Panc1 (cell line): Measurements from ENCODE around the gene PIAS4. TPM values are rescaled to one million over a fixed set of nuclear protein-coding genes. Genes with fewer than 3 reads are reported as not detected.

Experiments used
- ATAC-seq: fragments of 200-7000 bp; cut with Tn5 transposase; 2 replicates; pipeline ENCODE4 v1.9.1; 2020; ENCODE audit warnings: mild to moderate bottlenecking, moderate library complexity
- BruUV-seq: library from RNA; stranded (reverse); fragments of 400-500 nt; replicated peaks from 2 replicates; lab custom pipeline; 2021; lab: Mats Ljungman, UMichigan
- CTCF ChIA-PET: fragments of 300-600 bp; sonication (Branson Sonifier 250); formaldehyde crosslinking; loops from one replicate; lab custom pipeline; 2022; ENCODE audit warnings: antibody characterized with exemption; lab: Charles Lee
- POLR2A ChIA-PET: fragments of 300-600 bp; sonication (Branson Sonifier 250); formaldehyde crosslinking; loops from one replicate; lab custom pipeline; 2022; ENCODE audit warnings: antibody characterized with exemption; lab: Charles Lee
- DNase-seq: peaks from one replicate; pipeline ENCODE4 v3.0.0-alpha.2; 2010; ENCODE audit warnings: low read depth, low spot score
- H3K27ac ChIP-seq: 2 replicates; pipeline ENCODE4 v1.5.1; 2011; ENCODE audit warnings: mild to moderate bottlenecking, low read length, inconsistent platforms
- H3K27me3 ChIP-seq: fragments of 200-500 bp; sonication (Bioruptor generic); 2 replicates; pipeline ENCODE4 v1.6.0; 2014; ENCODE audit warnings: low read length, inconsistent platforms; ENCODE audit not compliant: control insufficient read depth, insufficient read depth
- H3K36me3 ChIP-seq: fragments of 200-500 bp; sonication (Bioruptor generic); 2 replicates; pipeline ENCODE4 v1.5.1; 2014; ENCODE audit warnings: inconsistent platforms, mild to moderate bottlenecking, low read length, moderate library complexity; ENCODE audit not compliant: control insufficient read depth, insufficient read depth
- H3K4me1 ChIP-seq: 2 replicates; pipeline ENCODE4 v1.5.1; 2011; ENCODE audit warnings: inconsistent platforms, mild to moderate bottlenecking, low read length, moderate library complexity; ENCODE audit not compliant: control insufficient read depth, insufficient read depth
- H3K4me3 ChIP-seq, 2 experiments: 2 replicates each; pipeline ENCODE4 v1.5.1; 2011 to 2012; ENCODE audit warnings: low read depth in 2 of 2, low read length in 2 of 2, mild to moderate bottlenecking in 2 of 2, inconsistent platforms in 1 of 2, moderate library complexity in 1 of 2
- H3K9me3 ChIP-seq: fragments of 200-500 bp; sonication (Bioruptor generic); 2 replicates; pipeline ENCODE4 v1.5.1; 2014; ENCODE audit warnings: low read depth, mild to moderate bottlenecking, inconsistent platforms, low read length, moderate library complexity; ENCODE audit not compliant: control insufficient read depth, insufficient read depth
- POLR2AphosphoS5 ChIP-seq: IDR thresholded peaks from 2 replicates; pipeline ENCODE4 v1.6.1; 2012; ENCODE audit warnings: mild to moderate bottlenecking, low read depth, low read length, moderate library complexity
- SIN3A ChIP-seq: IDR thresholded peaks from 2 replicates; pipeline ENCODE4 v1.6.1; 2012; ENCODE audit warnings: low read depth, mild to moderate bottlenecking, low read length, moderate library complexity, borderline replicate concordance; ENCODE audit not compliant: insufficient read depth
- TCF7L2 ChIP-seq: IDR thresholded peaks from 2 replicates; pipeline ENCODE4 v1.6.1; 2011; ENCODE audit warnings: mild to moderate bottlenecking, low read depth, low read length, inconsistent platforms
- in situ Hi-C: cut with HindIII; loops from 2 replicates; pipeline ENCODE4 v1.10.0; 2016; ENCODE audit warnings: low sequenced_read_pairs, low pct_unique_long_range_greater_than_20kb
- intact Hi-C: fragments of 100-400 bp; cut with micrococcal nuclease; formaldehyde crosslinking; loops from one replicate; pipeline ENCODE4 v1.10.0; 2022; ENCODE audit not compliant: unreplicated experiment
- total RNA-seq: library from RNA; stranded (reverse); gene quantifications from one replicate; pipeline ENCODE4 v1.2.1, GENCODE V29; 2021; ENCODE audit not compliant: unreplicated experiment
- TF ChIP-seq, protein P1 (sequence below): fragments of 450-650 bp; IDR thresholded peaks from 2 replicates; pipeline ENCODE4 v1.5.1; 2017; ENCODE audit warnings: mild to moderate bottlenecking
- TF ChIP-seq, protein P2 (sequence below), 2 experiments: IDR thresholded peaks; 2 replicates each; pipeline ENCODE4 v1.6.1; 2011 to 2012; ENCODE audit warnings: low read depth in 2 of 2, control low read depth in 1 of 2, low read length in 1 of 2, mild to moderate bottlenecking in 1 of 2, moderate library complexity in 1 of 2; ENCODE audit not compliant: insufficient read depth in 1 of 2

Gene PIAS4
- total RNA-seq, 1 experiment from 2014 or later, result 36.7 TPM

DNA sequence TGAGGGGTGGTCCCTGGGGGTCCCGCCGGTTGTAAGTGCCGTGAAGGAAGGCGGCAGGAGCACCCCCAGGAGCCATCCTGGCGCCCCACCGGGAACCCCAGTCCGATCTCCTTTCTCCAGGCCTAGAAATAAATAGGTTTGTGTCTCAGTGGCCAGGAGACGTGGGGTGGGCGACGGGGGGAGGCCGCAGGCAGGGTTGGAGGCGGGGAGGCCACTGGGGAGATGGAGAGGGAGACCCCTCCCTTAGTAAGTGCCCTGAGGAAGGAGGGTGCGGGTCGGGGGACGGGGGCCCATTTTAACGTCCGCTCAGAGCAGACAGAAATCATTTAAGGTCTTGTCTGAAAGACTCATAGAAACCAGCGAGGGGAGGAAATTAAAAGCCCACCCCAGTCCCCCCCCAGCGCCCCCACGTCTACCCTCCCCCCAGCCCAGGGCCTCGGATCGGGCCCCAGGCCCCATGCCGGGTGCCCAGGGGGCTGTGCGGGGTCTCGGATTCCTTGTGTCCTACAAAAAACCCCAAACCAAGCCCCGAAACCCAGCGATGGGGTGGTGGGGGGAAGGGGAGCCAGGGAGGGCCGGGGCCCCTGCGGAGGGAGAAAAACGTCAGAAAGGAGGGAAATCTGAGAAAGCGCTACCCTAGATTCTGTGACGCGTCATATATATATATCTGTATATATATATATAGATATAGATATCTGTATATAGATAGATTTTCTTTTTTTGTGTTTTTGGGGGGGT is 39.6 kb downstream of the PIAS4 start:
- Histone ChIP-seq H3K36me3 (no peaks in the 10 kb centered on the region; the same call in 1 of the 2 replicates), H3K9me3 (no peaks in the 10 kb centered on the region), H3K4me1 (peaks cover 12% of the 10 kb centered on the region), H3K27ac (no peak overlapping the region), H3K27me3 (no peaks in the 10 kb centered on the region), H3K4me3 (no peak overlapping the region)
- ChIA-PET POLR2A (no interaction called here), CTCF (no interaction called here)
- in situ Hi-C loops, result no loop called here
- no peak for TF ChIP-seq SIN3A
- TF ChIP-seq, protein P1, sequence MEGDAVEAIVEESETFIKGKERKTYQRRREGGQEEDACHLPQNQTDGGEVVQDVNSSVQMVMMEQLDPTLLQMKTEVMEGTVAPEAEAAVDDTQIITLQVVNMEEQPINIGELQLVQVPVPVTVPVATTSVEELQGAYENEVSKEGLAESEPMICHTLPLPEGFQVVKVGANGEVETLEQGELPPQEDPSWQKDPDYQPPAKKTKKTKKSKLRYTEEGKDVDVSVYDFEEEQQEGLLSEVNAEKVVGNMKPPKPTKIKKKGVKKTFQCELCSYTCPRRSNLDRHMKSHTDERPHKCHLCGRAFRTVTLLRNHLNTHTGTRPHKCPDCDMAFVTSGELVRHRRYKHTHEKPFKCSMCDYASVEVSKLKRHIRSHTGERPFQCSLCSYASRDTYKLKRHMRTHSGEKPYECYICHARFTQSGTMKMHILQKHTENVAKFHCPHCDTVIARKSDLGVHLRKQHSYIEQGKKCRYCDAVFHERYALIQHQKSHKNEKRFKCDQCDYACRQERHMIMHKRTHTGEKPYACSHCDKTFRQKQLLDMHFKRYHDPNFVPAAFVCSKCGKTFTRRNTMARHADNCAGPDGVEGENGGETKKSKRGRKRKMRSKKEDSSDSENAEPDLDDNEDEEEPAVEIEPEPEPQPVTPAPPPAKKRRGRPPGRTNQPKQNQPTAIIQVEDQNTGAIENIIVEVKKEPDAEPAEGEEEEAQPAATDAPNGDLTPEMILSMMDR, result no peak
- no peak for TF ChIP-seq TCF7L2
- no peak for TF ChIP-seq POLR2AphosphoS5
- TF ChIP-seq, protein P2, sequence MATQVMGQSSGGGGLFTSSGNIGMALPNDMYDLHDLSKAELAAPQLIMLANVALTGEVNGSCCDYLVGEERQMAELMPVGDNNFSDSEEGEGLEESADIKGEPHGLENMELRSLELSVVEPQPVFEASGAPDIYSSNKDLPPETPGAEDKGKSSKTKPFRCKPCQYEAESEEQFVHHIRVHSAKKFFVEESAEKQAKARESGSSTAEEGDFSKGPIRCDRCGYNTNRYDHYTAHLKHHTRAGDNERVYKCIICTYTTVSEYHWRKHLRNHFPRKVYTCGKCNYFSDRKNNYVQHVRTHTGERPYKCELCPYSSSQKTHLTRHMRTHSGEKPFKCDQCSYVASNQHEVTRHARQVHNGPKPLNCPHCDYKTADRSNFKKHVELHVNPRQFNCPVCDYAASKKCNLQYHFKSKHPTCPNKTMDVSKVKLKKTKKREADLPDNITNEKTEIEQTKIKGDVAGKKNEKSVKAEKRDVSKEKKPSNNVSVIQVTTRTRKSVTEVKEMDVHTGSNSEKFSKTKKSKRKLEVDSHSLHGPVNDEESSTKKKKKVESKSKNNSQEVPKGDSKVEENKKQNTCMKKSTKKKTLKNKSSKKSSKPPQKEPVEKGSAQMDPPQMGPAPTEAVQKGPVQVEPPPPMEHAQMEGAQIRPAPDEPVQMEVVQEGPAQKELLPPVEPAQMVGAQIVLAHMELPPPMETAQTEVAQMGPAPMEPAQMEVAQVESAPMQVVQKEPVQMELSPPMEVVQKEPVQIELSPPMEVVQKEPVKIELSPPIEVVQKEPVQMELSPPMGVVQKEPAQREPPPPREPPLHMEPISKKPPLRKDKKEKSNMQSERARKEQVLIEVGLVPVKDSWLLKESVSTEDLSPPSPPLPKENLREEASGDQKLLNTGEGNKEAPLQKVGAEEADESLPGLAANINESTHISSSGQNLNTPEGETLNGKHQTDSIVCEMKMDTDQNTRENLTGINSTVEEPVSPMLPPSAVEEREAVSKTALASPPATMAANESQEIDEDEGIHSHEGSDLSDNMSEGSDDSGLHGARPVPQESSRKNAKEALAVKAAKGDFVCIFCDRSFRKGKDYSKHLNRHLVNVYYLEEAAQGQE (IDR thresholded peaks at IDR 0.05; ENCODE audit: insufficient read depth in 1 of 2, low read depth in 2 of 2, low read length in 1 of 2), result no peak
- ATAC-seq (no peak), DNase-seq (no peak)
- no TSS peak for BruUV-seq
- intact Hi-C loops, result no loop called here

DNA sequence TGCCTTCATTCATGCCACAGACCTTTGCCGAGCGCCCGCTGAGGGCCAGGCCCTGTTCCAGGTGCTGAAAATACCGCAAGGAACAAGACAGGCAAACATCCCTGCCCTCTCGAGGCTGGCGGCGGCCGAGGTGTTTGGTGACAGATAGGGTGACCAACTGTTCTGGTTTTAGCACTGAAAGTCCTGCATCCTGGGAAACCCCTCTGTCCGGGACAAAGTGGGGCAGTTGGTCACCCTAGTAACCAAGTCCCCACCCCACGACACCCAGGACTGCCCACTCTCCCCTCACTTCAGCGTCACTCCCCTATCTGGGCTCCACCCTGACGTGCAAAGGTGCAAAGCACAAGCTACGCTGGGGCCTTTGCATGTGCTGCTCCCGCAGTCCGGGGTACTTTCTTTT is 41.9 kb downstream of the PIAS4 start:
- peaks cover 21% of the 10 kb centered on the region for H3K4me1 ChIP-seq
- TF ChIP-seq, protein P2 (IDR thresholded peaks at IDR 0.05; ENCODE audit: insufficient read depth in 1 of 2, low read depth in 2 of 2, low read length in 1 of 2), result peak; percentile 72 to 74; a peak in 3 of 4 replicates
- TF ChIP-seq, protein P1, result no peak
- no peaks in the 10 kb centered on the region; the same call in 1 of the 2 replicates for H3K36me3 ChIP-seq
- CTCF ChIA-PET, result no interaction called here
- no TSS peak for BruUV-seq
- ATAC-seq (no peak), DNase-seq (no peak)
- H3K27me3 ChIP-seq, result no peaks in the 10 kb centered on the region
- intact Hi-C loops, result no loop called here
- in situ Hi-C loops, result no loop called here
- H3K9me3 ChIP-seq, result no peaks in the 10 kb centered on the region
- H3K27ac ChIP-seq, result no peak overlapping the region
- POLR2A ChIA-PET, result no interaction called here
- no peak overlapping the region for H3K4me3 ChIP-seq
